GM23248 (cell line): ENCODE results near the gene TMEM51. TPM values are rescaled to one million over a fixed set of nuclear protein-coding genes. Genes with fewer than 3 reads are reported as not detected.

Experiments used
- DNase-seq: peaks from one replicate; pipeline ENCODE4 v3.0.0-alpha.2; 2015
- H2AFZ ChIP-seq: fragments of 200-600 bp; sonication (generic); 2 replicates; pipeline ENCODE4 v1.6.1; 2016; ENCODE audit warnings: antibody characterized with exemption
- H3F3A ChIP-seq: fragments of 200-600 bp; sonication (generic); 2 replicates; pipeline ENCODE4 v1.6.1; 2016; ENCODE audit warnings: mild to moderate bottlenecking, antibody characterized with exemption, mixed run types; ENCODE audit not compliant: insufficient read depth
- H3K27ac ChIP-seq: fragments of 200-600 bp; sonication (generic); 2 replicates; pipeline ENCODE4 v1.5.1; 2016; ENCODE audit warnings: mild to moderate bottlenecking
- H3K27me3 ChIP-seq: fragments of 200-600 bp; sonication (generic); replicated peaks from 2 replicates; pipeline ENCODE4 v1.6.1; 2016; ENCODE audit warnings: mild to moderate bottlenecking; ENCODE audit not compliant: insufficient read depth
- H3K36me3 ChIP-seq: fragments of 200-600 bp; sonication (generic); 2 replicates; pipeline ENCODE4 v1.6.1; 2016; ENCODE audit warnings: low read depth, mild to moderate bottlenecking
- H3K4me1 ChIP-seq: fragments of 200-600 bp; sonication (generic); 2 replicates; pipeline ENCODE4 v1.6.1; 2016; ENCODE audit warnings: mild to moderate bottlenecking; ENCODE audit not compliant: insufficient read depth
- H3K4me2 ChIP-seq: fragments of 200-600 bp; sonication (generic); one replicate; pipeline ENCODE4 v1.6.1; 2016; ENCODE audit warnings: mild to moderate bottlenecking; ENCODE audit not compliant: unreplicated experiment
- H3K4me3 ChIP-seq: fragments of 200-600 bp; sonication (generic); 2 replicates; pipeline ENCODE4 v1.5.1; 2016; ENCODE audit warnings: mild to moderate bottlenecking
- H3K79me2 ChIP-seq: fragments of 200-600 bp; sonication (generic); 2 replicates; pipeline ENCODE4 v1.6.1; 2016; ENCODE audit warnings: mild to moderate bottlenecking; ENCODE audit not compliant: insufficient read depth
- H3K9ac ChIP-seq: fragments of 200-600 bp; sonication (generic); 2 replicates; pipeline ENCODE4 v1.6.1; 2016; ENCODE audit warnings: mild to moderate bottlenecking
- H3K9me2 ChIP-seq: fragments of 200-600 bp; sonication (generic); 2 replicates; pipeline ENCODE4 v1.6.1; 2016; ENCODE audit warnings: mixed run types, mild to moderate bottlenecking, moderate library complexity; ENCODE audit not compliant: insufficient read depth
- H3K9me3 ChIP-seq: fragments of 200-600 bp; sonication (generic); one replicate; pipeline ENCODE4 v1.6.1; 2017; ENCODE audit warnings: low read depth
- H4K20me1 ChIP-seq: fragments of 200-600 bp; sonication (generic); 2 replicates; pipeline ENCODE4 v1.6.0; 2016; ENCODE audit not compliant: insufficient read depth
- EZH2 ChIP-seq: fragments of 200-600 bp; sonication (generic); IDR thresholded peaks from 2 replicates; pipeline ENCODE4 v1.6.1; 2018; ENCODE audit warnings: antibody characterized with exemption, mild to moderate bottlenecking; ENCODE audit not compliant: insufficient read depth, poor library complexity, severe bottlenecking
- EZH2phosphoT487 ChIP-seq: fragments of 200-600 bp; sonication (generic); IDR thresholded peaks from 2 replicates; pipeline ENCODE4 v1.6.1; 2018; ENCODE audit warnings: antibody characterized with exemption, moderate library complexity, mild to moderate bottlenecking, low read depth; ENCODE audit not compliant: insufficient read depth
- WGBS, 2 experiments: methylation state at CpG; one replicate each; pipeline ENCODE4 v1.1.6; 2015 to 2017; ENCODE audit warnings: low lambda C conversion rate in 2 of 2, low coverage in 1 of 2; ENCODE audit errors: missing lambda C conversion rate in 2 of 2; 5-methylcytosine and 5-hydroxymethylcytosine counted together
- in situ Hi-C: fragments of 300-500 bp; cut with MboI; formaldehyde crosslinking; loops from 2 replicates; pipeline ENCODE4 v1.15.0; 2020
- polyA plus RNA-seq: library from polyadenylated mRNA; unstranded; fragments of >200 nt; fragmentation: Nextera tagmentation; extraction: Ambion mirVana; gene quantifications from 2 replicates; pipeline ENCODE4 v1.2.1, GENCODE V29; 2016
- total RNA-seq: library from RNA; depleted of rRNA; stranded (reverse); fragments of >200 nt; shearing (Covaris generic); gene quantifications from 2 replicates; pipeline ENCODE4 v1.2.3, GENCODE V29; 2014

The TMEM51 gene
- total and polyA plus RNA-seq, 2 experiments from 2014 or later = 0.54 to 0.55 TPM

DNA sequence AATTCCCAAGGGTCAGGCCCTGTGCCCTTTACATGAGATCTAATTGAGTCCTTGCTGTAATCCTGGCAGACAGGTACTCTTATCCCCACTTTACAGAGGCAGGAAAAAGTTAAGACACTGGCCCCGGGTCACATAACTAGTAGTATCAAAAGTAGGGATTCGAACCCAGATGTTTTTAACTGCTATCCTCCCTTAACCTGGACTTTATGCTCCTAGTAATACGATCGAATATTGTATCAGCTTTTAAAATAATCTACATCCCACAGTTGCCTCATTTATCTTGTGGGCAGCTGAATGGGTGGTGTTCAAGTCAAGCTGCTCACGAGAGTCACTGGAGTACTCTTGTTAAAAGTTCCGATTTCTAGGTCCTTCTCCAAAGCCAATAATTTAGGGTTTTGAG lies 25.5 kb upstream of the TMEM51 start:
- in situ Hi-C loops = loop anchor here (10.0 to 25.0 kb wide), 2 partner anchors 147 to 309 kb away; partner anchors contain the start of gene CTRC
- no peak for DNase-seq
- TF ChIP-seq EZH2phosphoT487 = no peak
- no peak for TF ChIP-seq EZH2

DNA sequence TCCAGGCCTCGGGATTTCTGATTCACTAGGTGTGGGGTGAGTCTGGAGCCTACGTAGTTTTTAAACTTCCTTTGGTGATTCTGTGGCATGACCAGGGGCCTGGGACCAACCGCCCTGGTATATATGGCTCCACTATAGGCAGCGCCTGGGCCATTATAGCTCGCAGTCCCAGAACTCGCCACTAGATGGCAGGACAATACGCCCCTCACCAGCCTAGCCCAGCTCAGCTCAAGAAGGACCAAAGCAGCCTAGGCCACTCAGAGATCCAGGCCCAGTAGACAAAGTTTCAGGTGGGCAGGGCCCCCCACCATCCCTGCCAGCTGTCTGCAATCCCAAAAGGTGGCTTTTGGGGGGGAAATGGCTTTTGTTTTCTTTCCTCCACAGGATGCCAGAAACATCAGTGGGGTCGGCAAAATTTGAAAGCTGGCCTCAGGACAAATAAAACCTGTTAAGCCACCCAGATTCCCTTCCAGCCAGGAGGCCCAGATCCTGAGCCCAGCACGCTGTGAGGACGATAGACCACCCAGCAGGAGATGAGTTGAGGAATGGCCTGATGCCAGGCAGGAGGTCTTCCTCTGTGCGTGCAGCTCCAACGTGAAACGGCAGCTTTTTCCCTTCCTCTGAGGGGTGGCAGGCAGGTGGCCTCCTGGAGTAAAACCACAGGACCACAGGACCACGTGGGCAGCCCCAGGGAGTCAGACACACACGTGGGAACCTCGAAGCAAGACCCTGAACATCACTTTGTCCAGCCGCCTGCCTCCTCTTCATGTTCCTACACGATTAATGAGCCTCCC lies 24.8 kb upstream of the TMEM51 start:
- peak; percentile 69 for DNase-seq
- Histone ChIP-seq H3K9me3 (no peaks in the 10 kb centered on the region), H4K20me1 (no peaks in the 10 kb centered on the region), H3K9ac (no peak overlapping the region), H3K27me3 (peaks cover 6% of the 10 kb centered on the region), H3F3A (no peaks in the 10 kb centered on the region), H3K9me2 (no peaks in the 10 kb centered on the region), H3K4me1 (no peaks in the 10 kb centered on the region), H2AFZ (no peak overlapping the region), H3K4me3 (no peak overlapping the region), H3K4me2 (no peak overlapping the region), H3K79me2 (no peaks in the 10 kb centered on the region), H3K36me3 (no peaks in the 10 kb centered on the region), H3K27ac (no peak overlapping the region)
- in situ Hi-C loops = loop anchor here (10.0 to 25.0 kb wide), 2 partner anchors 146 to 309 kb away; partner anchors contain the start of gene CTRC
- TF ChIP-seq EZH2phosphoT487 = no peak
- TF ChIP-seq EZH2 = no peak
- WGBS, 2 experiments = 29 to 33% methylated on average over 17 to 18 of the region's 18 CpGs

More for the DNA sequence above, 25.5 kb upstream of the TMEM51 start:
- Histone ChIP-seq H3K4me1 (no peaks in the 10 kb centered on the region), H3K9me2 (no peaks in the 10 kb centered on the region), H4K20me1 (no peaks in the 10 kb centered on the region), H3K27me3 (peaks cover 6% of the 10 kb centered on the region), H3K4me3 (no peak overlapping the region), H3K4me2 (no peak overlapping the region), H3K9ac (no peak overlapping the region), H3K27ac (no peak overlapping the region), H3F3A (no peaks in the 10 kb centered on the region), H3K79me2 (no peaks in the 10 kb centered on the region), H2AFZ (no peak overlapping the region), H3K9me3 (no peaks in the 10 kb centered on the region), H3K36me3 (no peaks in the 10 kb centered on the region)
- WGBS, 2 experiments = 48 to 52% methylated on average over 6 of the region's 6 CpGs

DNA sequence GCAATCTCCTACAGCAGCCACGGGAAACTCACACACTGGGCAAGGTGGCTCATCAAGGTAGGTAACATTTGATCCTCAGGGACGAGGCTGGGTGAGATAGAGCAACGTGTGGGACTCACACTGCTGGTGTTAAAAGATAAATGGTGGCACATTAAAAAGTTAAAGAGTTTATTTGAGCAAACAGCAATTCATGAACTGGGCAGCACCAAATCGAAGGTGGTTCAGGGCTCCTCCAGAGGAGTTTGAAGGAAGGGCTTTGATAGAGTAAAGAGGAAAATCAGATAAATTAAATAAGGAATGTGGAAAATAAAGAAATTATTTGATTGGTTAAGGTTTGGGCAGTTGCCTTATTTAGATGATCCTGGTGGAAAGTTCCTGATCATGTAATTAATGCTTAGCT lies 23.6 kb upstream of the TMEM51 start:
- no peaks in the 10 kb centered on the region for H3K36me3 ChIP-seq
- no peak overlapping the region for H3K27ac ChIP-seq
- WGBS, 2 experiments = 45 to 46% methylated on average over 4 of the region's 4 CpGs
- H3K9ac ChIP-seq = no peak overlapping the region
- H3K79me2 ChIP-seq = no peaks in the 10 kb centered on the region
- H3K9me3 ChIP-seq = no peaks in the 10 kb centered on the region
- no peaks in the 10 kb centered on the region for H3F3A ChIP-seq
- H3K4me2 ChIP-seq = no peak overlapping the region
- no peaks in the 10 kb centered on the region for H3K9me2 ChIP-seq
- no peaks in the 10 kb centered on the region for H3K4me1 ChIP-seq
- no peak overlapping the region for H3K4me3 ChIP-seq
- in situ Hi-C loops = loop anchor here (10.0 to 25.0 kb wide), 2 partner anchors 145 to 307 kb away; partner anchors contain the start of gene CTRC
- TF ChIP-seq EZH2 = no peak
- no peak for TF ChIP-seq EZH2phosphoT487
- peaks cover 11% of the 10 kb centered on the region for H3K27me3 ChIP-seq
- DNase-seq = no peak
- H4K20me1 ChIP-seq = no peaks in the 10 kb centered on the region
- H2AFZ ChIP-seq = no peak overlapping the region

- no peaks in the 10 kb centered on the region for H3K79me2 ChIP-seq
- H3F3A ChIP-seq = no peaks in the 10 kb centered on the region
- H2AFZ ChIP-seq = no peak overlapping the region
- H3K27ac ChIP-seq = no peak overlapping the region
- TF ChIP-seq EZH2phosphoT487 (no peak), EZH2 (no peak)
- DNase-seq = no peak
- WGBS, 2 experiments = 64% methylated on average over 3 of the region's 3 CpGs
- no peaks in the 10 kb centered on the region for H4K20me1 ChIP-seq
- no peak overlapping the region for H3K4me2 ChIP-seq
- no peaks in the 10 kb centered on the region for H3K36me3 ChIP-seq
- no peak overlapping the region for H3K4me3 ChIP-seq
- H3K27me3 ChIP-seq = peaks cover 18% of the 10 kb centered on the region
- in situ Hi-C loops = loop anchor here (25.0 kb wide), 1 partner anchor 307 kb away; the partner anchor contains the start of gene CTRC
- H3K4me1 ChIP-seq = no peaks in the 10 kb centered on the region
- H3K9ac ChIP-seq = no peak overlapping the region
- H3K9me2 ChIP-seq = no peaks in the 10 kb centered on the region
- no peaks in the 10 kb centered on the region for H3K9me3 ChIP-seq
Measured at GRCh38 chr1:15130607-15131006, 22.9 kb upstream of the TMEM51 start.
